K562 (cell line): ENCODE results near the gene CELA3A. TPM values are rescaled to one million over a fixed set of nuclear protein-coding genes. Genes with fewer than 3 reads are reported as not detected.

Experiments used
- BRD9 ChIP-seq: fragments of 450-650 bp; IDR thresholded peaks from 2 replicates; pipeline ENCODE4 v1.6.1; 2018; ENCODE audit warnings: low read depth; ENCODE audit not compliant: partially characterized antibody
- BRF2 ChIP-seq: IDR thresholded peaks from 3 replicates; pipeline ENCODE4 v1.6.1; 2011; ENCODE audit warnings: borderline replicate concordance, mild to moderate bottlenecking; ENCODE audit not compliant: insufficient read length, insufficient read depth
- C11orf30 ChIP-seq: fragments of 450-650 bp; IDR thresholded peaks from 2 replicates; pipeline ENCODE4 v1.6.1; 2016; ENCODE audit warnings: low read depth, mild to moderate bottlenecking
- CBX2 ChIP-seq: fragments of 200-600 bp; sonication (generic); IDR thresholded peaks from one replicate; pipeline ENCODE4 v1.6.1; 2012; ENCODE audit warnings: mild to moderate bottlenecking, low read length, inconsistent platforms; ENCODE audit not compliant: insufficient read depth, poor library complexity, severe bottlenecking
- DMBX1 ChIP-seq: fragments of 250-450 bp; sonication (Bioruptor Pico); IDR thresholded peaks from 2 replicates; pipeline ENCODE4 v1.8.0; 2022; ENCODE audit warnings: inconsistent platforms, mild to moderate bottlenecking, moderate library complexity, borderline replicate concordance
- GTF2E2 ChIP-seq: fragments of 200-800 bp; sonication (Bioruptor generic); IDR thresholded peaks from 2 replicates; pipeline ENCODE4 v1.6.1; 2016; ENCODE audit warnings: missing genetic modification characterization, missing compliant biosample characterization
- HLTF ChIP-seq: fragments of 450-650 bp; IDR thresholded peaks from 2 replicates; pipeline ENCODE4 v1.6.1; 2016
- HMG20B ChIP-seq: fragments of 250-450 bp; sonication (Bioruptor Pico); IDR thresholded peaks from 2 replicates; pipeline ENCODE4 v1.5.0; 2021; ENCODE audit warnings: mild to moderate bottlenecking
- TAF15 ChIP-seq: fragments of 200-400 bp; formaldehyde crosslinking; IDR thresholded peaks from 2 replicates; pipeline ENCODE4 v1.6.1; 2017; ENCODE audit warnings: mild to moderate bottlenecking, low read depth, low read length, moderate library complexity
- ZNF431 ChIP-seq: sonication (generic); formaldehyde crosslinking; IDR thresholded peaks from 2 replicates; pipeline ENCODE4 v1.8.0; 2022; ENCODE audit warnings: mild to moderate bottlenecking, missing genetic modification reagents
- polyA plus RNA-seq, 8 experiments: library from polyadenylated mRNA; depleted of rRNA in 4 of 8; stranded (reverse) in 5 of 8; unstranded in 3 of 8; fragments of >200 nt; fragmentation: Nextera tagmentation in 2 of 8; fragmentation: Illumina TruSeq in 1 of 8; extraction: Ambion mirVana in 2 of 8; extraction: Trizol in 1 of 8; gene quantifications; 2 replicates each; pipeline versions ENCODE4 v1.2.1 to v1.2.3, GENCODE V29; 2011 to 2014; ENCODE audit warnings: inconsistent platforms in 1 of 8, missing spikeins in 1 of 8
- total RNA-seq, 7 experiments: library from RNA; depleted of rRNA in 6 of 7; stranded (reverse); fragments of >200 nt in 6 of 7; fragmentation: Illumina TruSeq in 2 of 7; extraction: Trizol in 2 of 7; gene quantifications; 2 replicates each; pipeline versions ENCODE4 v1.2.1 to v1.2.3, GENCODE V29; 2011 to 2021; ENCODE audit warnings: low replicate concordance in 1 of 7
- TF ChIP-seq, protein P1 (sequence below), 2 experiments: fragments of 450-650 bp in 1 of 2; sonication (generic) in 1 of 2; formaldehyde crosslinking in 1 of 2; IDR thresholded peaks; 2 replicates each; pipeline versions ENCODE4 v1.7.1 to v1.9.0; 2016 to 2022; ENCODE audit warnings: inconsistent platforms in 1 of 2, mild to moderate bottlenecking in 1 of 2, missing genetic modification reagents in 1 of 2
- TF ChIP-seq, protein P2 (sequence below), 2 experiments: IDR thresholded peaks in 1 of 2; conservative IDR thresholded peaks in 1 of 2; 2 replicates each; pipeline ENCODE4 v1.6.1; 2016; ENCODE audit warnings: low read depth in 2 of 2, mild to moderate bottlenecking in 1 of 2, missing compliant biosample characterization in 1 of 2, missing genetic modification characterization in 1 of 2, moderate library complexity in 1 of 2

Gene CELA3A
- total and polyA plus RNA-seq, 9 of the 15 experiments (the other 6 are each of a cell fraction or from before 2014, with no cell fraction given): 5.4 TPM; not detected in 8

- TF ChIP-seq, protein P1, sequence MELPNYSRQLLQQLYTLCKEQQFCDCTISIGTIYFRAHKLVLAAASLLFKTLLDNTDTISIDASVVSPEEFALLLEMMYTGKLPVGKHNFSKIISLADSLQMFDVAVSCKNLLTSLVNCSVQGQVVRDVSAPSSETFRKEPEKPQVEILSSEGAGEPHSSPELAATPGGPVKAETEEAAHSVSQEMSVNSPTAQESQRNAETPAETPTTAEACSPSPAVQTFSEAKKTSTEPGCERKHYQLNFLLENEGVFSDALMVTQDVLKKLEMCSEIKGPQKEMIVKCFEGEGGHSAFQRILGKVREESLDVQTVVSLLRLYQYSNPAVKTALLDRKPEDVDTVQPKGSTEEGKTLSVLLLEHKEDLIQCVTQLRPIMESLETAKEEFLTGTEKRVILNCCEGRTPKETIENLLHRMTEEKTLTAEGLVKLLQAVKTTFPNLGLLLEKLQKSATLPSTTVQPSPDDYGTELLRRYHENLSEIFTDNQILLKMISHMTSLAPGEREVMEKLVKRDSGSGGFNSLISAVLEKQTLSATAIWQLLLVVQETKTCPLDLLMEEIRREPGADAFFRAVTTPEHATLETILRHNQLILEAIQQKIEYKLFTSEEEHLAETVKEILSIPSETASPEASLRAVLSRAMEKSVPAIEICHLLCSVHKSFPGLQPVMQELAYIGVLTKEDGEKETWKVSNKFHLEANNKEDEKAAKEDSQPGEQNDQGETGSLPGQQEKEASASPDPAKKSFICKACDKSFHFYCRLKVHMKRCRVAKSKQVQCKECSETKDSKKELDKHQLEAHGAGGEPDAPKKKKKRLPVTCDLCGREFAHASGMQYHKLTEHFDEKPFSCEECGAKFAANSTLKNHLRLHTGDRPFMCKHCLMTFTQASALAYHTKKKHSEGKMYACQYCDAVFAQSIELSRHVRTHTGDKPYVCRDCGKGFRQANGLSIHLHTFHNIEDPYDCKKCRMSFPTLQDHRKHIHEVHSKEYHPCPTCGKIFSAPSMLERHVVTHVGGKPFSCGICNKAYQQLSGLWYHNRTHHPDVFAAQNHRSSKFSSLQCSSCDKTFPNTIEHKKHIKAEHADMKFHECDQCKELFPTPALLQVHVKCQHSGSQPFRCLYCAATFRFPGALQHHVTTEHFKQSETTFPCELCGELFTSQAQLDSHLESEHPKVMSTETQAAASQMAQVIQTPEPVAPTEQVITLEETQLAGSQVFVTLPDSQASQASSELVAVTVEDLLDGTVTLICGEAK (IDR thresholded peaks at IDR 0.05): peak; percentile 59
- TF ChIP-seq, protein P1 (CRISPR knock-in tag; IDR thresholded peaks at IDR 0.05): no peak
- TF ChIP-seq ZNF431 (CRISPR knock-in tag) (no peak), TAF15 (no peak), HMG20B (0 out of 2 replicates have a peak, but pooled peaks have one; percentile 63), BRF2 (no peak), CBX2 (no peak), GTF2E2 (tag) (peak; percentile 85), C11orf30 (peak; percentile 67), DMBX1 (CRISPR knock-in tag) (peak; percentile 17; the same call in 1 of the 2 replicates), BRD9 (no peak), HLTF (no peak)
- TF ChIP-seq, protein P2, sequence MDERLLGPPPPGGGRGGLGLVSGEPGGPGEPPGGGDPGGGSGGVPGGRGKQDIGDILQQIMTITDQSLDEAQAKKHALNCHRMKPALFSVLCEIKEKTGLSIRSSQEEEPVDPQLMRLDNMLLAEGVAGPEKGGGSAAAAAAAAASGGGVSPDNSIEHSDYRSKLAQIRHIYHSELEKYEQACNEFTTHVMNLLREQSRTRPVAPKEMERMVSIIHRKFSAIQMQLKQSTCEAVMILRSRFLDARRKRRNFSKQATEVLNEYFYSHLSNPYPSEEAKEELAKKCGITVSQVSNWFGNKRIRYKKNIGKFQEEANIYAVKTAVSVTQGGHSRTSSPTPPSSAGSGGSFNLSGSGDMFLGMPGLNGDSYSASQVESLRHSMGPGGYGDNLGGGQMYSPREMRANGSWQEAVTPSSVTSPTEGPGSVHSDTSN (CRISPR knock-in tag; IDR thresholded peaks at IDR 0.05; ENCODE audit: low read depth): peak; percentile 97
- TF ChIP-seq, protein P2 (tag; conservative IDR thresholded peaks at IDR 0.05; ENCODE audit: low read depth): peak; percentile 99
Measured at GRCh38 chr1:22018583-22019559, 17.4 kb downstream of the CELA3A start (continued).
